Mucosa of gallbladder (tissue), 1 donor: ENCODE data around the gene PDZD7. TPM values are rescaled to one million over a fixed set of nuclear protein-coding genes. Genes with fewer than 3 reads are reported as not detected.

Source experiments
- DNase-seq: peaks from one replicate; pipeline ENCODE4 v3.0.0-alpha.2; 2020; ENCODE audit warnings: low spot score
- total RNA-seq: library from RNA; stranded (reverse); gene quantifications from one replicate; pipeline ENCODE4 v1.2.1, GENCODE V29; 2021
- donor health status: DM: no; HTN: no; CAD: no.

The PDZD7 gene
- total RNA-seq, 1 donor from 2014 or later: 5.3 TPM

DNA sequence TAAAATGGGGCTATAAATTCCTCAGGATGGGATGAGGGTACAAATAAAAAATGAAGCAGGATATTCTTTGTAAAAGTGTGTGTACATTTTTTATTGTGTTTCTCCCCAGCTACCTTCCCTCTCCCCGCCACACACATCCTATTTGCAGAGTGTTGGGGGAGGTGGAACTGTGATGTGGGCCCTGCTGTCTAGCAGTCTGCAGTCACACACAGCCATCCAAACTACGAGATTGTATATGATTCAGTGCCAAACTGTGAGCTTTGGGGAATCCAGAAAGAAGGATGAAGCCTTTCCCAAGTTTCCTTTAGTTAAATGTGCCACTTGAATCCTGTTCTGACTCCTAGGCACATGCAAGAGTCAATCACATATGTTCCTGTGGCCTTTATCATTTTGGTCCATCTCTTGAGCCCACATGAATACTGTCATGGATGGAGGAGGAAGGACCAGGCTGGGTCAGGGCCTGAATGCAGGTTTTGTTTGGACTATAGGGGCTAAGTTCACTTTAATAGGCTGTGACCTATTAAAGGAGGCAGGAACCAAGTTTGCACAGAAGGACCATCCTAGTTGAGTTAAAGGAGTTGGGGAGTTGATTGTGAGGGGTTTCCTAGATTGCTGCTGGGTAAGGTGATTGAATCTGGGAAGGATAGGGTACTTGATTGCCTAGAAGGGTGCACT is 62.7 kb downstream of the PDZD7 start:
- no peak for DNase-seq

DNA sequence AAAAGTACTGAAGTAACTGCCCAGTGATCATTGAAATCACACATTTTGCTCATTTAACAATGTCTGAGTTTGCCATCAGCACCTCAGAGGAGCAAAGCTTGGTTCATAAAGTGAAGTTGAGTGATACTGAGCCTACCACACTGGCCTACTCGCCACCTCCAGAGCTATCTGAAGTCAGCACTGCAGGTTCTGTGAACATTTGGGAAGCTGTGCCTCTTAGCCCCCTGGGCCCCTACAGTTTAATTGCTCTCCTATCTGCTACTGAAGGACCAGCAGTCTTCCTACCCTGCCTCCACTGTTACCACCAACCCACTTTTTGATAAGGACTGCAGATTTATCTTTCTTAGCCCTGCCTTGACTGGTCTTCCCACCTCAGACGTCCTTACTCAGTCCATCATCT is 63.6 kb downstream of the PDZD7 start:
- DNase-seq: no peak

DNA sequence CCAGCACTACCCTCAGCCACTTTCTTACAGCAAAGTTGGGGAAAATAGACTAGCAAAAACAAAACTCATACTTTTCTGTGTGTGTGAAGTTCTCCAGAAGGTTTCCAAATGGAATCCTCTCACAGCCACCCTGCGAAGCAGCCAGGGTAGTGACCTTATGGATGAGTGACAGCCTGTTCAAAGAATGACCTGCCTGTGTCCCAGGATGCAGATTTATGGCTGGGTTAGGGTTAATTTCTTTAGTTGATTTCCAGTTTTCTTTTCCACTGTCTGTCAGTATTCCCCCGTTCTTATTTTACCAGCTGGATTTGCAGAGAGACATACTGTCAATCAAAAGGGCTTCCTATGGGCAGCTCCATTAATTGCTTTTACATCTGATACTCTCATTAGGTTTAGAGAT is 64.0 kb downstream of the PDZD7 start:
- no peak for DNase-seq

DNA sequence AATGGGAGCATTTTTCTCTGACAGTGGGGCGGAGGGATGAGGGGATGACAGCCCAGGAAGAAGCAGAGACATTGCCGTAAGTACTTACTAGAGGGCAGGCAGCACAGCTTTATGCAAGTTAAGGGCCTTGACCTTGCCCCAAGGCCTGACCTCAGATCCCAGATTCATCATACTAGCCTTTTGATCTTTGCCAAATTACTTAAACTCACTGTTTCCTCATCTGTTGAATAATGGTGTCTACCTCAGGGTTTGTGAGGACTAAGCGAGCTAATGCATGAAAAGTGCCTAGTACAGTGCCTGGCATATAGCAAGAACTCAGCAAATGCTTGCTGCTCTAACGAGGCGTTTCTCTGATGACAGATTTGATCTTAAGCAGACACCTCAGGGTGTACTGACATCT is 65.1 kb downstream of the PDZD7 start:
- no peak for DNase-seq

DNA sequence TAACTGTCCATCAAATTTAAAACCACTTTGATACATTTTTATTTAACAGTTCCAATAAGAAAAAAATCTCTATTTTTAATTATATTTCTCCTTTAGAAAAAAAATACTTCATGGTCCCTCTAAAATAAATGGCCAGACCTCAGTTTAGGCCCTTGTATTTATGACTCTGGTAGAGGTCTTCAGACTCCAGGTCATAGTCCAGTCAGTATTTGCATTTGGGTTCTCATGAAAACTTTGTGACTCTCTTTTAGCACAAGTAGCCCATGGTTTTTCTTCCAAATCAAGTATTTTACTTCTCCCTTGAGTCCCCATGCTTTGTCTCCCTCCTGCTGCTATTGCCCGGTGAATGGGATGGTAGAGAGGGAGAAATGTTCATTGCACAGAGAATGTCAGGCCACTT is 67.1 kb downstream of the PDZD7 start:
- DNase-seq: no peak

DNA sequence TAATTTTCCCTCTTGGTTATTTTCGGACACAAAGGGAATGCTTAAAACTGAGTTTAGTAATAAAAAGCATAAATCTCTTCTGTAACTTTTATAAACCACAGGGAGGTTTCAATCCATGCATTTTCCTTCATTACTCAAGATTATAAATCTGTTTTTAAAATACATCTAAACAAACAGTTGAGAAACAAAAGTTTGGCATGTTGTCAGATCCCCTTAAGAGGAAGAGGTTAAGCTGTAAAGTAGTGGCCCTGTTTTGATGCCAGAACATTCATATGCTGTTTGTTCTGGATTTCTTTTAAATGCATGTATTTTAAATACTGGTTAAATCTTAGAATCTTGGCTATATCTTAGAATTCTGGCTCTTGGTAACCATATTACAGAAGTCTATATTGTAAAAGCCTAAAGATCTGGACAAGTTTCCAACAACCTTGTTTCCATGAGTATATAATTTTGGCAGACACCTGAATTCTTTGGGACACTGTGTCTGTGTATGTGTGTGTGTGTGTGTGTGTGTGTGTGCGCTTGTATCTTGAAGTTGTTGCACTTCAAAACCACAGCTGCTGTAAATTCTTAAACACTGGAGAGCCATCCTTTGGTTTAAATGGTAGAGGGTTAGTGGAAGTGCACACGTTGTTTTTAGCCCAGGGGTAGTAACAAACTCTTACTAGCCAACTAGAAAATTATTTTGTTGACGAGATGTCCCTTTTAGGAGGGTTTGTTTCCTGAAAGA is 68.4 kb downstream of the PDZD7 start:
- no peak for DNase-seq

DNA sequence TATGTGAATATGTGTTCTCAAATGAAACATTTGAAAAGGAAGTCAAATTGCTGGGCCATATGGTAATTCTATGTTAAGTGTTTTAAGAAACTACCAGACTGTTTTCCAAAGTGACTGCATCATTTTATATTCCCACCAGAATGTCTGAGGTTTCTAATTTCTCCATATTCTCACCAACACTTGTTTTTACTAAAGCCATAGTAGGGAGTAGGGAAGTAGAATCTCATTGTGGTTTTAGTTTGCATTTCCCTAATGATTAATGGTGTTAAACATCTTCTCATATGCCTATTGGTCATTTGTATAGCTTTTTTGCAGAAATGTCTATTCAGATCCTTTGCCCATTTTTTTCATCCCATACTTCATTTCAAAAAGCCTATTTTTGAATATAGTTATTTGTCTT is 70.7 kb downstream of the PDZD7 start:
- DNase-seq: no peak

Other genes starting within 250 kb of the PDZD7 start
- 26.1 TPM for gene SLF2, start 118.2 kb downstream of the PDZD7 start, total RNA-seq
- gene SEMA4G, start 61.6 kb downstream of the PDZD7 start, total RNA-seq: 55.1 TPM
- gene MRPL43, start 43.6 kb downstream of the PDZD7 start, total RNA-seq: 104 TPM
- gene TWNK, start 43.6 kb downstream of the PDZD7 start, total RNA-seq: 5.7 TPM
- 84.9 TPM for gene LZTS2, start 31.3 kb downstream of the PDZD7 start, total RNA-seq
- 75.9 TPM for gene SFXN3, start 105 bp upstream of the PDZD7 start, total RNA-seq
- 3.8 TPM for gene KAZALD1, start 30.9 kb upstream of the PDZD7 start, total RNA-seq
- not detected for gene TLX1, start 100.2 kb upstream of the PDZD7 start, total RNA-seq
- not detected for gene LBX1, start 198.3 kb upstream of the PDZD7 start, total RNA-seq